HFFc6 (cell line): Measurements from ENCODE around the gene CTBS. TPM values are rescaled to one million over a fixed set of nuclear protein-coding genes. Genes with fewer than 3 reads are reported as not detected.

Experiments
- DNase-seq: peaks from one replicate; pipeline ENCODE4 v3.0.0-alpha.2; 2018
- H3K27ac Mint-ChIP-seq: 2 replicates; pipeline ENCODE4 v1.8.0; 2020; ENCODE audit warnings: mild to moderate bottlenecking, mixed read lengths
- H3K27me3 Mint-ChIP-seq: 2 replicates; pipeline ENCODE4 v1.8.0; 2021; ENCODE audit warnings: mild to moderate bottlenecking, moderate library complexity, mixed read lengths; ENCODE audit not compliant: insufficient read depth
- H3K36me3 Mint-ChIP-seq: 2 replicates; pipeline ENCODE4 v1.8.0; 2021; ENCODE audit warnings: low read depth, mixed read lengths
- H3K4me1 Mint-ChIP-seq: 2 replicates; pipeline ENCODE4 v1.8.0; 2020; ENCODE audit warnings: low read depth, mixed read lengths
- H3K4me3 Mint-ChIP-seq: 2 replicates; pipeline ENCODE4 v1.8.0; 2020; ENCODE audit warnings: mild to moderate bottlenecking, moderate library complexity, mixed read lengths
- H3K9me3 Mint-ChIP-seq: 2 replicates; pipeline ENCODE4 v1.8.0; 2020; ENCODE audit warnings: mild to moderate bottlenecking, mixed read lengths
- total RNA-seq, 6 experiments: library from RNA; stranded (reverse); fragmentation: NEBNext Ultra II Directional; extraction: Animal tissue kit (Norgen Biotek cat#: 25700); gene quantifications; 2 replicates in 1 of 6; 3 replicates in 5 of 6; pipeline ENCODE4 v1.2.3, GENCODE V29; 2021
- TF ChIP-seq, protein P1 (sequence below): fragments of 200-600 bp; sonication (generic); IDR thresholded peaks from 2 replicates; pipeline ENCODE4 v1.5.0; 2021; ENCODE audit warnings: antibody characterized with exemption, mild to moderate bottlenecking

Gene CTBS
- total RNA-seq, 6 experiments from 2014 or later = 15.4 to 21.2 (median 17.8) TPM

DNA sequence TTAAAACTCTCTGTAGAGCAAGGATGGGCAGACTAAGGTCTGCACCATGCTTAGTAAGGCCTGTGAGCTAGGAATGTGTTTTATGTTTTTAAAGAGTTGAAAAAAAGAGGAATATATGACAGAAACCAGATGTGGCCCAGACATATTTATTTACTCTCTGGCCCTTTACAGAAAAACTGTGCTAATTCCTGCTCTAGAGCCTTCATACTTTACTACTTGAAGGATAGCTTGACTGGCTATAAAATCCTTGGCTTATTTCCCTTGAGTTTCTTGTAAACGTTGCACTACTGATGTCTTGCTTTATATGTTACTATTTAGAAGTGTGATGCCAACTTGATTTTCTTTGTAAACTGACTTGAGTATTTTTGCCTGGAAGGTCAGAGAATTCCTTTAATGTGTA, 33.5 kb downstream of the CTBS start:
- DNase-seq = no peak
- Mint-ChIP-seq H3K4me1 (peaks cover 34% of the 10 kb centered on the region), H3K4me3 (no peak overlapping the region), H3K27me3 (no peaks in the 10 kb centered on the region), H3K27ac (no peak overlapping the region), H3K36me3 (no peaks in the 10 kb centered on the region), H3K9me3 (no peaks in the 10 kb centered on the region)
- TF ChIP-seq, protein P1, sequence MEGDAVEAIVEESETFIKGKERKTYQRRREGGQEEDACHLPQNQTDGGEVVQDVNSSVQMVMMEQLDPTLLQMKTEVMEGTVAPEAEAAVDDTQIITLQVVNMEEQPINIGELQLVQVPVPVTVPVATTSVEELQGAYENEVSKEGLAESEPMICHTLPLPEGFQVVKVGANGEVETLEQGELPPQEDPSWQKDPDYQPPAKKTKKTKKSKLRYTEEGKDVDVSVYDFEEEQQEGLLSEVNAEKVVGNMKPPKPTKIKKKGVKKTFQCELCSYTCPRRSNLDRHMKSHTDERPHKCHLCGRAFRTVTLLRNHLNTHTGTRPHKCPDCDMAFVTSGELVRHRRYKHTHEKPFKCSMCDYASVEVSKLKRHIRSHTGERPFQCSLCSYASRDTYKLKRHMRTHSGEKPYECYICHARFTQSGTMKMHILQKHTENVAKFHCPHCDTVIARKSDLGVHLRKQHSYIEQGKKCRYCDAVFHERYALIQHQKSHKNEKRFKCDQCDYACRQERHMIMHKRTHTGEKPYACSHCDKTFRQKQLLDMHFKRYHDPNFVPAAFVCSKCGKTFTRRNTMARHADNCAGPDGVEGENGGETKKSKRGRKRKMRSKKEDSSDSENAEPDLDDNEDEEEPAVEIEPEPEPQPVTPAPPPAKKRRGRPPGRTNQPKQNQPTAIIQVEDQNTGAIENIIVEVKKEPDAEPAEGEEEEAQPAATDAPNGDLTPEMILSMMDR = no peak

DNA sequence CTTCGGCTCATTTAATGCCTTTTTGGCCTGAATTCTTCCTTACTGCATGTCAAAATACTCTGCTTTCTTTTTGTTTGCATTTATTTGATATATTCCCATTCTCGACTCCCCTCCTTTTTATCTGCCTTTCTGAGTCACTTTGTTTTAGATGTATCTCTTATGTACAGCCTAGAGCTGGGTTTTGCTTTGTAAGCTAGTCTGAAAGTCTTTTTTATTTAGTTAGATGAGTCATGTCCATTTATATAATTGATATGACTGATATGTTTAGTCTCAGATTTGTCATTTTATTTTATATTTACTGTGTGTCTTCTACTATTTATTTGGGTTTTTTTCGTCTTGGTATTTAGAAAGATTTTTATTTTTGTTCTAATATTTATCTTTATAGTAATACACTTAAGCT, 34.3 kb downstream of the CTBS start:
- no peak overlapping the region for H3K27ac Mint-ChIP-seq
- no peak for DNase-seq
- H3K4me3 Mint-ChIP-seq = no peak overlapping the region
- TF ChIP-seq, protein P1 = no peak
- H3K36me3 Mint-ChIP-seq = no peaks in the 10 kb centered on the region
- H3K27me3 Mint-ChIP-seq = no peaks in the 10 kb centered on the region
- peaks cover 34% of the 10 kb centered on the region for H3K4me1 Mint-ChIP-seq
- H3K9me3 Mint-ChIP-seq = no peaks in the 10 kb centered on the region

DNA sequence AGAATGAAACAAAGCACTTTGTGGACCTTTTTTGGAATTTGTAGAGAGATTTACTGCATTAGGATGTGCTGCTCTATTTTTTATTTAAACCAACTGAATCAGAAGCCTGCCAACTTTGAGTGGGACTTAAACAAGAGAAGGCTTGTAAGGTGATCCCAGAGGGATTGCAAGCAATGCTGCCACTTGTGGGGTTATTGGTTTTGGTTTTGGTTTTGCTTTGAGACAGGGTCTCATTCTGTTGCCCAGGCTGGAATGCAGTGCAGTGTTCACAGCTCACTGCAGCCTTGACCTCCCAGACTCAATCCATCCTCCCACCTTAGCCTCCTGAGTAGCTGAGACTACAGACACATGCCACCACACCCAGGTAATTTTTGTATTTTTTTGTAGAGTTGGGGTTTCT, 35.6 kb downstream of the CTBS start:
- Mint-ChIP-seq H3K27ac (no peak overlapping the region), H3K4me1 (peaks cover 26% of the 10 kb centered on the region)
- no peak for DNase-seq

DNA sequence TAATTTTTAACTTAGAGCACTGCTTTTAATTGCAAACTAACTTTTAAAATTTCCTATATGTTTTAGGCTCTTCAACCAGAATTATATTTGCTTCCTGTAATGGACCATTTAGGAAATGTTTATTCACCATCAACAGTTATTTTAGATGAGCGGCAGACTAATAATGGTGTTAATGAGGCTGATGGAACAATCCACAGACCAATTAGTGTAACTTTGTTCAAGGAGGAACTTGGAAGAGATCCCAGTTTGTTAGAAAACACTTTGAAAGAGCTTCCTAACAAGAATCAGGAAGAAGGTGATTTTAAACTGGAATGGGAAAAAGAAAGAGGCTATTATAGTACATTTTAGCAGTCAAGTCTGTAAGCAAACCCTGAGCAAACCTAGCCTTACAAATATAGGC, 48.5 kb downstream of the CTBS start:
- Mint-ChIP-seq H3K4me3 (no peak overlapping the region), H3K27ac (no peak overlapping the region), H3K36me3 (no peaks in the 10 kb centered on the region; the same call in 1 of the 2 replicates), H3K4me1 (no peaks in the 10 kb centered on the region), H3K9me3 (no peaks in the 10 kb centered on the region), H3K27me3 (no peaks in the 10 kb centered on the region; the same call in 1 of the 2 replicates)
- no peak for DNase-seq
- TF ChIP-seq, protein P1 = no peak

More for the DNA sequence above, 35.6 kb downstream of the CTBS start:
- Mint-ChIP-seq H3K4me3 (no peak overlapping the region), H3K36me3 (no peaks in the 10 kb centered on the region), H3K9me3 (no peaks in the 10 kb centered on the region), H3K27me3 (no peaks in the 10 kb centered on the region)
- TF ChIP-seq, protein P1 = no peak

DNA sequence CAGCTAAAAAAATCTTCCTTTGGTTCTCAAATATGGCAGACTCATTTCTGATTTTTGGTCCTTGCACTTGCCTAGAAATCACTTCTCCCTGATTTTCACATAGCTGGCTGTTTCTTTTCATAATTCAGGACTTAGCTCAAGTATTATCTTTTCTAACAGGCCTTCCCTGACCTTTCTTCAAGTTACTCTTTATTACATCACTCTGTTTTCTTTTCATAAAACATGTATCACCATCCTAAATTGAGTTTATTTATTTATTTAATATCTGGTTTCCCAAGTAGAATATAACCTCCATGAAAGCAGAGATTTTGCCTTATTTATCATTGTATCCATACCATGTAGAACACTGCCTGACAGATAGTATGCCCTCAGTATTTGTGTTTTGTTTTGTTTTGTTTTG, 49.6 kb downstream of the CTBS start:
- H3K36me3 Mint-ChIP-seq = no peaks in the 10 kb centered on the region; the same call in 1 of the 2 replicates
- no peaks in the 10 kb centered on the region for H3K9me3 Mint-ChIP-seq
- no peak overlapping the region for H3K4me3 Mint-ChIP-seq
- peaks cover 6% of the 10 kb centered on the region; the same call in 1 of the 2 replicates for H3K4me1 Mint-ChIP-seq
- TF ChIP-seq, protein P1 = no peak
- H3K27me3 Mint-ChIP-seq = no peaks in the 10 kb centered on the region; the same call in 1 of the 2 replicates
- no peak overlapping the region for H3K27ac Mint-ChIP-seq
- DNase-seq = no peak

DNA sequence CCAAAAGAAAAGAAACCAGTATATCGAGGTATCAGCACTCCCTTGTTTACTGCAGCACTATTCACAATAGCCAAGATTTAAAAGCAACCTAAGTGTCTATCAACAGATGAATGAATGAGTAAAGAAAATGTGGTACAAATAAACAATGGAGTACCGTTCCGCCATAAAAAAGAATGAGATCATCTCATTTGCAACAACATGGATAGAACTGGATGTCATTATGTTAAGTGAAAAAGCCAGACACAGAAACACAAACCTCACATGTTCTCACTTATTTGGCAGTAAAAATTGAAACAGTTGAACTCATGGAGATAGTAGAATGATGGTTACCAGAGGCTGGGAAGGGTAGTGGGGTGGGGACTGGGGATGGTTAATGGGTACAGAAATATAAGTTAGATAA, 63.6 kb downstream of the CTBS start:
- H3K36me3 Mint-ChIP-seq = peaks cover 14% of the 10 kb centered on the region
- TF ChIP-seq, protein P1 = no peak
- peak overlapping the region; percentile 11; the same call in 1 of the 2 replicates for H3K27ac Mint-ChIP-seq
- no peaks in the 10 kb centered on the region; the same call in 1 of the 2 replicates for H3K27me3 Mint-ChIP-seq
- peaks cover 11% of the 10 kb centered on the region for H3K9me3 Mint-ChIP-seq
- H3K4me3 Mint-ChIP-seq = no peak overlapping the region
- H3K4me1 Mint-ChIP-seq = peaks cover 29% of the 10 kb centered on the region
- peak; percentile 3 for DNase-seq
